GM18870 (cell line): ENCODE data around the gene NUDT14.

Source experiments
- ATAC-seq: cut with Tn5 transposase; IDR thresholded peaks from one replicate; pipeline ENCODE4 v1.9.1; 2021; ENCODE audit warnings: moderate library complexity; ENCODE audit not compliant: unreplicated experiment

Gene NUDT14

DNA sequence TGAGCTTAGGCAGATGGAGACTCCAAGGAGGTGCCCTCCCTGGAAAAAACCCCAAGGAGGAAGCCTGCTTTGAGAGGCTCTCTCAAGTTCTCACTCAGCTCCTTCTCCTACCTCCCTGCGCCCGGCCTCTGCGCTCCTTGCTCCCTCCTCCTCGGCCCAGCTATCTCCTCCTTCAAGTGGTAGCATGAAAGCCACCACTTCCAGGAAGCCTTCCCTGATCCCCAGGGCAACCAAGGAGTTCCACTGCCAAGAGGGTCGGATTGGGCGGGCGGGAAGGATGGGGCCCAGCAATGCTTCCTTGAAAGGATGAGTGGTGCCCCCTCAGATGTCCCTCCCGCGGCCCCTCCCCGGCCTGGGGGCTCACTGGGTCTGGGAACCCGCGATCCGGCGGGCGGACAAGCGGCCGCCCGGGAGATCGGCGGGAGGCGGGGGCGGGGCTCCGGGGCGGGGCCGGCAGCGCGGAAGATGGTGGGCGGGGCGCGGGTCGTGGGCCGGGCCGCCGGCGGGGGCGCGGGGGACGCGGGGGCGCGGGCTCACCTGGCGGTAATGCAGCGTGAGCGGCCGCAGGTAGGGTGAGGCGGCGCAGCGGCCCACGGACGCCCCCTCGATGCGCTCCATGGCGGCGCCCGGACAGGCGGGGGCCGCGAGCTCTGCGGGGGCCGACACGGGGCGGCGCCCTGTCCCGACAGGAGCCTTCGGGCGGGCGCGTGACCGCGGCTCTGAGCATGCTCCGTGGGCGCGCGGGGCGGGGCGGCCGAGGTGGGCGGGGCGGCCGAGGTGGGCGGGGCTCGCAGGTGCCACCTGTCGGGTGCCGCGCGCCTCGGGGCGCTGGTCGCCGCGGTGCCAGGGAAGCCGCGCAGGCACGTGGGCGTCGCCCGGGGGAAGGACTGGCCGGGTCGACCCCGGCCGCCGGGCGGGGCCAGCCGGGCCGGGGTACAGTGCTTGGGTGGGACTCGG lies at the start of gene NUDT14:
NUDT14 (minus strand) TSS at position 721 of the 957 bp plus-strand sequence; CDS start at position 618, 103 bp downstream.
- ATAC-seq, result no peak

DNA sequence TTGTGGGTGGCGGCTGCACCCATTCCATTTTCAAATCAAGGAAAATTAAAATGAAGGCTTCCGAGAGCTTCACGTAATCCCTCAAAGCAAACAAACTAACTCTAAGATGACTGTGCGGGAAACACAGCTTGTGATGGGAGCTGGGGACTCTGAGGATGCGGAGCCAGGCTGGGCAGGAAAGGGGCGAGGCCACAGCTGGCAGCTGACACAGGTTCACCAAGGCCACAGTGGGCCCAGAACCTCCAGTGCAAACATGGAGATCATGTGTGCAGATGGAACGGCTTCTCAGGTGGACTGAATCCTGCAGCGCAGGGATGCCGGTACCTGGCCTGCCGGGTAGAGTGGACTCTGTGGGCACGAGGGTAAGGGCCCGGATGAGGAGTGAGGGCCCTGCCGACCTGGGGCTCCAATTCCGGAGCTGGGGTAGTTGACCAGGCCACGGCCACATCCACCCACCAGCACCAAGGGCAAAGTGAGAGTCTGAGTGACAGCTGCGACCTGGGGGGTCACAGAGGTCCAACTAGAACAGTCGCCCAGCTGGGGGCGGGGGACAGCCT lies 48.1 kb upstream of the NUDT14 start:
- no peak for ATAC-seq

DNA sequence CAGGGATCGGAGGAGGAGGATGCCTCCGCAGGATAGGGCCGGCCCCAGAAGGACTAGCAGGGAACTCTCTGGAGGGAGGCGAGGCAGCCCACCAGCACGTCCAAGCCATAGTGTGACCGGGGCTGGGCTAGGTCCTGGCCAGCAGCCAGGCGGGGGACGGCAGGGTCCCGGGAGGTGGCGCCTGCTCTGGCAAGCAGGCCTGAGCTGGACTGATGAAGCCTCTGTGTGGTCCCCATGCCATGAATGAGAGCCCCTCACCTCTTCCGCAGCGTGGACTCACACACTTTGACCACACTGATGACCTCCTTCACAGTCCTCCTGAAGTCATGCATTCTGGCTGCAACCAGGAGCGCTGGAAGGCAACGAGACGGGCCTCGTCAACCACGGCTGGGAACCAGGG lies 47.5 kb upstream of the NUDT14 start:
- ATAC-seq, result no peak

DNA sequence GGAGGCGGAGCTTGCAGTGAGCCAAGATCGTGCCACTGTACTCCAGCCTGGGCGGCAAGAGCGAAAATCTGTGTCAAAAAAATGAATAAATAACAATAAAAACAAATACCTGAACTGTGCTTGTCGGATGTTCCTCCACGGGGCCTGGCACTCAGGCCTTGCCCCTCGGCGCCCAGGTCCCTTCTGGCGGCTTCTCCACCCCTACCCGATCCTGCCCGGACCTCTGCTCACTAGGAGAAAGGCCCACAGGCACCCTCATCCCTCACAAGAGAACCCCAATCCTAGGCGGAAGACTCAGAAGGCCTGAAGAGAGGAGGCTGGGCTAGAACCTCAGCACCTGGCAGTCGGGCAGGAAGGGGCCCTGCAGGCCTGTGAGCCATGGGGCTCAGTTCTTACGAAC lies 46.2 kb upstream of the NUDT14 start:
- ATAC-seq, result no peak

DNA sequence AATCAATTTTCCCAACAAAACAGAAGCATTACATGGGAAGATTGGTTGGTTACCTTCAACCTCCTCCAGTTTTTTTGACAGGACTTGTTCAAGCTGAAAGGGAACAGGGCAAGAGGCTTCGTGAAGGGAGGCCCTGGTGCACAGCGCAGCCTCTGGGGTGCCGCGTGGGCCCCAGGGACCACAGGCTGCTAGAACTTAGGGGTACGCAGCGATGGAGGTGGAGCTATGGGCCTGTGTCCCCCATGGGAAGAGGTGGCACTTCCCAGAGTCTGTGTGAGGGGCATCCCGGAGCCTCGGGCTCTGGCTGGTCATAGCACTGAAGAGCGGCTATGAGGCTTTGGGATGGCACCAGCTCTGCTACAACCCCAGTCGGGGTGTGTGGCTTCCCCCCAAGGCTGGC lies 45.1 kb upstream of the NUDT14 start:
- ATAC-seq, result no peak

DNA sequence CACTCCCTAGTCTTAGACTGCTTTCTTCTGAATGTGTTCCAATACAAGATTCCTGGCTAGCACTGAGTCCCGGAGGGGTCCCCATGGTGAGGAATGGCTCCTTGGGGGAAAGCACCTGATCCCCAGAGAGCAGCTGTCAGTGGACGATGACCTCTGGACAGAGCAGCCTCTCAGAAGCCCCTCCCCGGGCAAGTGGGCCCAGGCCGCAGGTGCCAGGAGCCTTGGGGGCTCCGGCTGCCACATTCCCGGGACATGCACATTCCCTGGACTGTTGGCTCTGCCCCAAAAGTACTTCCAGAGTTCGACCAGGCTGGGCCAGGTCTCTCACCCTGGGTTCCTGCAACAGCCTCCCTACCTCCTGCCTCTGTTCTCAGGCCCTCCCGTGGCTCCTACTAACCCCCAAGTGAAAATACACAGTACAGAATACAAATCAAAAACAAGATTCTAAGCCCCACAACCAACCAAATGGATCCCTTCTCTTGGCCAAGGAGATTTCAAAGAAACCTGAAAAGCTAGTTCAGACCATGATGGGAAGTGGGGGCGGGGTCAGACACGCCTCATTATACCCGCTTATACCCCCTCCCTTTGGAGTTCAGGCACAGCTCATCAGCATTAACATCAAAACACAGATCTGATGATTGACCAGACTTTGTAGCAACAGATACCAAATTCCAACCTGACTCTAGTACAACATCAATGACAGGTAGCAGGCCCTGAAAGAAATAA lies 43.9 kb upstream of the NUDT14 start:
- ATAC-seq, result no peak

DNA sequence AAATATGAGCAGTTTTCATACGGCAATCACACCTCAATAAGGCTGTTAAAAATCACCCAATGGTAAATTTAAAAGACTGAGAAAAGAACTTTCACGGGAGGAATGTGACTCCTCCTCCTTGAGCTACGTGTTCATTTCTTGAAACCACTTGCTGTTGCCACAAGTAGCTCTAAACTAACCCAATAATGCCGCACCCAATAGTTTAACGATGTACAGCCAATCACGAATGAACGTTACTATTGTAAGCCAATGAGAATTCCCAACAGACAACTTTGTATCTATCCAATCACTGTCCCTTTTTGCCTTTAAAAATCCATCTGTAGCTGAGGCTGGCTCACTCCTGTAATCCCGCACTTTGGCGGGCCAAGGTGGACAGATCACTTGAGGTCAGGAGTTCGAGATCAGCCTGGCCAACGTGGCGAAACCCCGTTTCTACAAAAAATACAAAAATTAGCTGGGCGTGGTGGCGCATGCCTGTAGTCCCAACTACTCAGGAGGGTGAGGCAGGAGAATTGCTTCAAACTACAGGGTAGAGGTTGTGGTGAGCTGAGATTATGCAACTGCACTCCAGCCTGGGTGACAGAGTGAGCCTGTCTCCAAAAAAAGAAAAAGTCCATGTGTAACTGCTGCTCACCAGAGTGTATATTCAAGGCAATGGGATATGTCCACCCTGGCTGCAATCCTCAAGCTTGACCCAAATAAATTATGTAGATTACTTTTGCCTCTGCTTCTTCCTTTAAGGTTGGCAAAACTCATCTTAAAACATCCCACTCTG lies 42.8 kb upstream of the NUDT14 start:
- ATAC-seq, result no peak

DNA sequence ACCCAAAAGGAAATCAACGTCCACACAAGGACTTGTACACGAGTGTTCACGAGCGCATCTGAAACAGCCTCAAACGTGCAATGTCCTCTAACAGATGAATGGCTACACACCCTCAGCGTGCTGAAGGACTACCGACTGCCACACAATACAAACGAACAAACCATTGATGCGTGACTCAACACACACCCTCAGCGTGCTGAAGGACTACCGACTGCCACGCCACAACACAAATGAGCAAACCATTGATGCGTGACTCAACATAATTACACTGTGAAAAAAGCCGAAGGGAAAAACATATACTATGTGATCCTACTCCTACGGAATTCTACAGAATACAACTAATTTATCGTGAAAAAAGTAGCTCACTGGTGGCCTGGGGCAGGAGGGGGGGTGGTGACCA lies 42.1 kb upstream of the NUDT14 start:
- ATAC-seq, result no peak

DNA sequence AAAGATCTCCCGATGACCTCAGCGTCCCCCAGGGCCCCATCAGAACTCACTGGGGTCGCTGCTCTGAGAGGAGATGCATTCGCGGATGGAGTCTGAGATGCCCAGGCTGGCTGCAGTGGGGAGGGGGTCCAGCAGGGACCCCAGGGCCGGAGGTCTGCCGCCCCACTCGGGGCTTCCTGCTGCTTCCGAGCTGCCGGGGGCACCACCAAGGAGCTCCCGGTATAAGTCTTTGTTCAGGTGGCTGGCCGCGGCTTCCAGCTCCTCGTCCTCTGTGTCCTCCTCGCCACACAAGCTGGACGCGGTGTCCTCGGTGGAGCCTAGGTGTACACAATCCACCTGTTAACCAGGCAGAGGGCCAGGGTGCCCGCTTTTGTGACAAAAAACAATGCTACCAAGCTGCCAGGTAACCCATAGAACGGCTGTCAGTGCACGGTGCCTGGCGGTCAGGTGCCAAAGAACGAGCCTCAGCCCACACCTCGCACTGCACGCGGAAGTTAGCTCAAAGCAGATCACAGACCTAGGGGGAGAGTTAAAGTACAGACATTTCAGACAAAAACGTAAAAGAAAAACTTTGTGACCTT lies 40.6 kb upstream of the NUDT14 start:
- ATAC-seq, result no peak

DNA sequence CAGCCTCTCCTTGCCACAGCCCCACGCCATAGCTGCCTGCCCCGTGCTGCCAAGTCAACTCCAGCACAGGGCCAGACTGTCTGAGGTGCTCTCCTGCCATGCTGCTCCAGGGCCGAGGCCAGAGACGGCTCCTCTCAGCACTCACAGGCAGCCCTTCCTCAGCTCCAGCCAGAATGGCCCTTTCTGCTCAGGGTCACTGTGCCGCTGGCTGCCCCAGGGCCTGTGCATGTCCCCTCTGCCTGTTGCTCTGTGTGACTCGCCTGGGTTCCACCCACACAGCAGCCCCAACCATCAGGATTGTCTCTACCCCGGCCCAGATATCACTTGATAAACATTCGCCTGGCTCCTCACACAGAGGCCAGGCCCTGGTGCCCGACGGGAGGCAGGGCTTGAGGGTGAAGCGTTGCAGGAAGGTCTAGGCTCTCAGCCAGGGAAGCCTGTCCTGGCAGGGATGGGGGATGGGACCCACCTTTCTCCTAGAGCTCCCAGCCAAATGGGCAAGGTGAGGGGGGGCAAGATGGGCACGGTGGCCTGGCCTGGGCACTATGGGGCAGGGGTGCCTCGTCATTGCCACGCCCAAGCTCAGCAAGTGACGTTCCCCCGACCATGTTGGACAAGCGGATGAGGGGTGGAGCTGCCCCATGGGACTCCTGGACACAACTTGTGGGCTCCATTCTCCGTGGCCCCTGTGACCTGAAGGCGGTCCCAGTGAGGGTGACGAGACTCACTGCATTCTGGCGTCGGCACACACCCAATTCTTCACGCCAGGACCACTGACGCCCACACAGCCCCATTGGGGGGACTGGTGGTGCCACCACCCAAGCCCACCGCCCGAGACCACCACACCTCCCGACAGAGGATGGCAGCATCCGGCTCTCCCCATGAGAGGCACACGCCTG lies 39.8 kb upstream of the NUDT14 start:
- no peak for ATAC-seq

DNA sequence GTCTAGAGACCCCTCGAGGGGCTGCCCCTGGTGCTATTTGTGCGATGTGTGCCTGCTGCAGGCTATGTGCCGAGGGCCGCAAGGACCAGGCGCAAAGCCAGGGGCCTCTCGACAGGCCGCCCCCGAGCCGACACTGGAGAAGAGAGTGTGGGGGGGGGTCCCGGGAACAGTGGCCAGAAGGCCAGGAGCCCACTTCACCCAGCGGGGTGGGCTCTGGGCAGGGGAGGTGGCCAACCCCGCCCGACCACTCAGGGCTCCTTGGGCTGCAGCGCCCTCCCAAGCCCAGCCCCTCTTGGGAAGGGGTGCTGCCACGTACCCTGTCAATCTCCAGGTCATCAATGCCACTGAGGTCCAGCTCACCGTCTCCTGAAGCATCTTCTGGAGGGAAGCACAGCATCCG lies 38.6 kb upstream of the NUDT14 start:
- ATAC-seq, result no peak

DNA sequence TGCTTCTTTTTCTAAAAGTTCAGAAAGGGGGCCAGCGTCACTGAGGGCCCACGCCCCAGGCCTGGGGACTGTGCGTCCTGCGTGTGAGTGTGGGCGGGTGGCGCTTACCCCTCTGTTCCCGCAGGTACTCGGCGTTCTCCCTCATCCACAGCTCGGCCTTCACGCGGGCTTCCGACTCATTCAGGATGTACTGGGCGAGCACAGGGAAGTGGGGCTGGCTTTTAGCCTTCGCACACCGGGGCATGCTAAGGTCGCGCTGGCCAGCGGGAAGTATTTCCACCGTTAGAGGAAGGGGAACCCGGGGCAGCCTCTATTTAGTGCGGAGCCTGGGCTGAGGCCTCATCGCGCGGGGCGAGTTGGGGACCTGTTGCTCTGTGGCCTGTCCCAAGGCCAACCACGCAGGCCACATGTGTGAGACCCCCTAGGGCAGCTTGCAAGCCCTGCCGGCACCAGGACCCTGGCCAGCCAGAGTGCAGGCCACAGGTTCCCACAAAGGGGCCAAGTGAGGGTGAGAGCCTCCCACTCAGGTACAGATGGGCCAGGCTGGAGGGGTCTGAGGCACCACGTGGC lies 38.0 kb upstream of the NUDT14 start:
- ATAC-seq, result no peak

DNA sequence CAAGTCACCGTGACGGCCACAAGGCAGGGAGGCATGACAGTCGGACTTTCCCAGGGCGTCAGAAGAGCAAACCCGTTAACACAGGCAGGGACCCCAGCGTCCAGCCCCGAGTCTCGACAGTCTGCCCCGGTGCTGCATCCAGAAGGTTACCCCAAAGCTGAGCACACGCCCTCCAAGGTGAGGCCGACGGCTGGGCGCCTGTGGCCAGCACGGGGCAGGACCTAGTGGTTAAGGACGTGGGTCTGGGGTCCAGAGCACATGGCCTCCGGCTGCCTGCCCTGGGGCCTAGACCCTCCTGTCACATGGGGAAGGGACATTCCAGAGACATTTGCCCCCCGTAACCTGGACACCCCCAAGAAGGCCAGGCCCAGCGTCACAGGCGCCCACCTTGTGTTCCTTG lies 37.5 kb upstream of the NUDT14 start:
- no peak for ATAC-seq

DNA sequence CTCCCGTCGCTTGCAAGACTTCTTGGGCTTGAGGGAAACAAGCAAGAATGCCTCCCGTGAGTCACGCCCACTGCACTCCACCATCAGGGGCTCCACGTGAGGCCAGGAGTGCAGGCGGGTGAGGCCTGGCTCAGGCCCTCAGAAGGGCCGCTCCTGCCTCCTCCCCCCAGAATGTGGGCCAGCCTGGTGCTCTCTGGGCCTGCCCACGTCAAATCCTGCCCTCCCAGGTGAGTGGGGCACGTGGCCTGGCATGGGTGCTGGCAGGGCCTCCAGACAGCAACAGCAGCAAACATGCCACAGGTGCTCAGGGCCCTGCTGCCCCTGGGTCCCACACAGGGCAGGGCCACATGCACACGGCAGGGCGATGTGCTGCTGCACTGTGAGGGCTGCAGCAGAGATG lies 36.7 kb upstream of the NUDT14 start:
- no peak for ATAC-seq

DNA sequence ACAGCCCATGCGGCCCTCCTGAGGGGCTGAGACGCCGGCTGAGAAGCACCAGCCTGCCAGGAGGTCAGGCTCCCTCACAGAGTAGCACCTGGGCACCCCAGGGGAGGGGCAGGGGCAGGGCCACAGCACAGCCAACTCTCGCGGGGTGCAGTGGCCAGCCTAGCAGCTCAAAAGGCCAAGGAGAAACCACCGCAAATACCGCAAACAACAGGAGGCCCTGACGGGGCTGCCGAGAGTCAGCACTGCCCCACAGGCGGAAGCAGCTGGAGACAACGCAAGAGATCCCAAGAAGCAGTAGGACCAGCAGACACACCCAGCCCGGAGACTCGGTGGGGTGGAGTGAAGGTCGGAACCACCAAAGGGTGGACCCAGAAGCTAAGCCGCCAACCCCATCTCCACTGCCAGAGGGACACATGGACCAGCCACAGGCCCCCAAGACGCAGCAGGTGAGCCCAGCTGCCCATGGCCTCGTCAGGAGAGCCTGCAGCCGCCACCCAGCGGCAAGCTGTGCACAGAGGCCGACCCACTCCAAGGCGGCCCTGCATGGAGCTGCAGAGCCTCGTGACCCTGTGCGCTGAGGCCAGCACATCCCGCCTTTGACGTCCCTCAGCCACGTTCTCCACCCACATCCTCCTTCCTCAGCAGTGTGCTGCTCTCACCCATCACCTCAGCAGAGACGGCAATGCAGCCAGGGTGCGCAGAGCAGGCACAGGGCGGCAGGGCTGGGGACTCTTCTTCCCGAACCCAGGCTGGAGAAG lies 35.6 kb upstream of the NUDT14 start:
- ATAC-seq, result no peak

DNA sequence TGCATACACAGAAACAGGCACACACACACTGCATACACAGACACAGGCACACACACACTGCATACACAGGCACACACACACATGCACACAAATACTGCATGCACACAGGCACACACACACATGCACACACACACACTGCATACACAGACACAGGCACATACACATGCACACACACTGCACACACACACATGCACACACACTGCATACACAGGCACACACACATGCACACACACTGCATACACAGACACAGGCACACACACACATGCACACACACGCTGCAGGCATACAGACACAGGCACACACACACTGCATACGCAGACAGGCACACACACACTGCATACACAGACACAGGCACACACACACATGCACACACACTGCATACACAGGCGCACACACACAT lies 34.5 kb upstream of the NUDT14 start:
- ATAC-seq, result no peak

DNA sequence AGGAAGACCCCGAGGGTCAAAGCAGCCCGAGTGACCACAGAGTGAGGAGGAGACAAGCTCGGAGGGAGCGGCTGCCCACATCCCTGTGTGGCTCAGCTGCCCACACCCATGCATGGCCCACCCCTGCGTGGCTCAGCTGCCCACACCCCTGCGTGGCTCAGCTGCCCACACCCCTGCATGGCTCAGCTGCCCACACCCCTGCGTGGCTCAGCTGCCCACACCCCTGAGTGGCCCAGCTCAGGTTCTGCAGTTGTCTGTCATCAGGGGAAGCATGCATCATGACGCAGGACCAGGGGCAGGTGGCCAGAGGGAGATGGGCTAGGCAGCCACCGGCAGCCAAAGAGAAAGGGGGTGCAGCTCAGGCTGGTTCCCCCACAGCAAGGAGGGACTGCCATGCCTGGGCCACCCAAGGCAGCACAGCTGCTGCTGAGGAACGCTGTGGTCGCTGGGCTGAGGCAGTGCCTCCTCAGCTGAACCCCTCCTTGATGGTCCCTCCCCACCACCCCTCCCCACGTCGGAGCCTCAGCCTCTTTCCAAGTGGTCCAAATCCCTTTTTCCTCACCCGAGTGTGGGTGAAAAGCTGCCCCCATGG lies 33.3 kb upstream of the NUDT14 start:
- ATAC-seq, result no peak

DNA sequence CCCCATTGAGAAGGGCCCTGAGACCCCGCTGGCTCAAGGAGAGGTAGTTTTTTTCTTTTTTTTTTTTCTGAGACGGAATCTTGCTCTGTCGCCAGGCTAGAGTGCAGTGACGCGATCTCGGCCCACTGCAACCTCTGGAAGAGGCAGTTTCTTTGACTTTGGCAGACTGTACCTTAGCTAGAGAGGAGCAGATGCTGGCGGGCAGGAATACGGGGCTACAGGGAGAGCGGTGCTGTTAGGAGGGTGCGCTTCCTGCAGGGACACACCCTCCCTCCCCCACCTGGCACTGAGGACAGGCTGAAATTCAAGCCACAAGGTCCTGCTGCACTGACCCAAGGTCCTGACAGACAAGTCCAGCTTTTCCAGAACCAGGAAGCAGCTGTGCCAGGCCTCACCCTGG lies 32.2 kb upstream of the NUDT14 start:
- ATAC-seq, result no peak
